ENCODE data around the gene CFDP1.
"Not testable (repeated sequence)": the region's sequence is repeated elsewhere in the genome, so short reads cannot be mapped to it uniquely, and the experiment has no call there.

The CFDP1 gene

DNA sequence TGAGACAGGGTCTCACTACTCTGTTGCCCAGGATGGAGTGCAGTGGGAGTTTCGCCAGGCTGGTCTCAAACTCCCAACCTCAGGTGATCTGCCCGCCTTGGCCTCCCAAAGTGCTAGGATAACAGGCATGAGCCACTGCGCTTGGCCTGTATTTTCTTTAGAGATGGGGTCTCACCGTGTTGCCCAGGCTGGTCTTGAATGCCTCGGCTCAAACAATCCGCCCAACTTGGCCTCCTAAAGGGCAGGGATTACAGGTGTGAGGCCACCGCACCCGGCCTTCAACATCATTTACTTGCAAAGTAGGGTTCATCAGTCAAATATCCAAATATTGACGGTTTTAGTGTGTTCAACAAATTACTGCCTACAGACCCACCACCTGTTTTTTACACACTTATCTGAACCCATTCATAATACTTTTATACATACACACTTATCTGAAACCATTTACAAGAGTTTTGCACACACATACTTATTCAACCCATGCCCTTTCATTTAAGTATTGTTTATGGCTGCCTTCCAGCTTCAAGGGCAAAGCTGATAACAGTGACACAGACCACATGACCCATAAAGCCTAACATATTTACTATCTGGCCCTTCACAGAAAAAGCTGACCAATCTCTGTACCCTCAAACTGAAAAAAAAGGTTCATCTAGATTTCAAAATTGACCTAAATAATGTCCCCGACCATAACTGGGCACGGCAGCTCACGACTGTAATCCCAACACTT lies 19.3 kb upstream of the CFDP1 start:
- no peak for DNase-seq (ENCODE audit: low spot score)
- TF ChIP-seq, protein P1, sequence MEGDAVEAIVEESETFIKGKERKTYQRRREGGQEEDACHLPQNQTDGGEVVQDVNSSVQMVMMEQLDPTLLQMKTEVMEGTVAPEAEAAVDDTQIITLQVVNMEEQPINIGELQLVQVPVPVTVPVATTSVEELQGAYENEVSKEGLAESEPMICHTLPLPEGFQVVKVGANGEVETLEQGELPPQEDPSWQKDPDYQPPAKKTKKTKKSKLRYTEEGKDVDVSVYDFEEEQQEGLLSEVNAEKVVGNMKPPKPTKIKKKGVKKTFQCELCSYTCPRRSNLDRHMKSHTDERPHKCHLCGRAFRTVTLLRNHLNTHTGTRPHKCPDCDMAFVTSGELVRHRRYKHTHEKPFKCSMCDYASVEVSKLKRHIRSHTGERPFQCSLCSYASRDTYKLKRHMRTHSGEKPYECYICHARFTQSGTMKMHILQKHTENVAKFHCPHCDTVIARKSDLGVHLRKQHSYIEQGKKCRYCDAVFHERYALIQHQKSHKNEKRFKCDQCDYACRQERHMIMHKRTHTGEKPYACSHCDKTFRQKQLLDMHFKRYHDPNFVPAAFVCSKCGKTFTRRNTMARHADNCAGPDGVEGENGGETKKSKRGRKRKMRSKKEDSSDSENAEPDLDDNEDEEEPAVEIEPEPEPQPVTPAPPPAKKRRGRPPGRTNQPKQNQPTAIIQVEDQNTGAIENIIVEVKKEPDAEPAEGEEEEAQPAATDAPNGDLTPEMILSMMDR (IDR thresholded peaks at IDR 0.05; ENCODE audit: borderline replicate concordance, control extremely low read depth, extremely low read depth, insufficient read depth, missing control alignments), result no peak
- in situ Hi-C loops (cut with MboI; ENCODE audit: low sequenced_read_pairs, unreplicated experiment), result loop anchor here (25.0 kb wide), 1 partner anchor 1735 kb away; the partner anchor contains the start of genes MON1B and SYCE1L

DNA sequence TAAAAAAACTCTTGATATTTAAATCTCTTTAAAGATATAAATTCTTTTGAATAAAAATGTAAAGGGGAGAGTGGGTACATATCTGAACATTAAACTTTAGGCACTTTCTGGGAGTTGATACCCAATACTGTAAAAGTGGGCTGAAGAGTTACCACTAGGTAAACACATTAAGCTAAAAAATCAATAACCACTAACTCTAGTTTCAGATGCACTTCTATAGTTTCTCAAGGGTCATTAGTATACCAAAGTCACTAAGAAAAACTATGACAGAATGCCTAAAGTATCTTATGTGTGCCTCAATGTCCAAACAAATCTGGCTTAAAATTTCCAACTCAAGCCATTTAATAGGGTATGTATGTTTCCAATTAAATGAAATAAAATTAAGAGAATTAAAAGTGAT lies 13.1 kb upstream of the CFDP1 start:
- DNase-seq (ENCODE audit: low spot score), result no peak
- TF ChIP-seq, protein P1 (IDR thresholded peaks at IDR 0.05; ENCODE audit: borderline replicate concordance, control extremely low read depth, extremely low read depth, insufficient read depth, missing control alignments), result no peak
- in situ Hi-C loops (cut with MboI; ENCODE audit: low sequenced_read_pairs, unreplicated experiment), result no loop called here

DNA sequence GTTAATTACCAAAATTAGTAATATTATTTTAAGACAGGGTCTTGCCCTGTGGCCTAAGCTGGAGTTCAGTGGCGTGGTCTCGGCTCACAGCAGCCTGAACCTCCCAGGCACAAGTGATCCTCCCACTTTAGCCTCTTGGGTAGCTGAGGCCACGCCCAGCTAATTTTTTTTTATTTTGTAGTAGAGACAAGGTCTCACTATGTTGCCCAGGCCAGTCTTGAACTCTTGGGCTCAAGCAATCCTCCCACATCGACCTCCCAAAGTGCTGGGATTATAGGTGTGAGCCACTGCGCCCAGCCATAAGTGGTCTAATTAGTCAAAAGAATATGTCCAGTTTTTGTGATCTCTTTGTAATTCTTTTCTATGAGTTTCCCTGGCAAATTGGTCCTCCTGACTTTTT lies 12.0 kb upstream of the CFDP1 start:
- TF ChIP-seq, protein P1 (IDR thresholded peaks at IDR 0.05; ENCODE audit: borderline replicate concordance, control extremely low read depth, extremely low read depth, insufficient read depth, missing control alignments), result no peak
- DNase-seq (ENCODE audit: low spot score), result no peak
- in situ Hi-C loops (cut with MboI; ENCODE audit: low sequenced_read_pairs, unreplicated experiment), result no loop called here

DNA sequence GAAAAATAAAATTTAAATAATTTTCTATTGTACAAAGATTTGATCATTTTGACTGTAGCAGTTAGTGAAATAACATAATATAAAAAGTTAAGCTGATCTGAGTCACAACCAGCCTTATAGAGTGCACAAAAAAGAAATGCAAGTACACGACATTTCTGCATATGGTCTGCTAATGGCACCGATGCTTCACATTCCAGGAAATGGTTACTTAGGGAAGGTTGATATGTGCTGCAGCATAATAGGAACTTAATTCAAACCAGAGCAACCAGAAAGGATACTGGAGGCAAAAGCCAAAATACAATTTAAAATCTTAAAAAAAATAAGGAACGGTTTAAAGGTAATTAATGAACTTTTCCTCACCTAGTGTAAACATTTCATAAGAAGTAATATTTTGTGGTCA lies 10.0 kb upstream of the CFDP1 start:
- TF ChIP-seq, protein P1 (IDR thresholded peaks at IDR 0.05; ENCODE audit: borderline replicate concordance, control extremely low read depth, extremely low read depth, insufficient read depth, missing control alignments), result no peak
- no peak for DNase-seq (ENCODE audit: low spot score)
- in situ Hi-C loops (cut with MboI; ENCODE audit: low sequenced_read_pairs, unreplicated experiment), result no loop called here

DNA sequence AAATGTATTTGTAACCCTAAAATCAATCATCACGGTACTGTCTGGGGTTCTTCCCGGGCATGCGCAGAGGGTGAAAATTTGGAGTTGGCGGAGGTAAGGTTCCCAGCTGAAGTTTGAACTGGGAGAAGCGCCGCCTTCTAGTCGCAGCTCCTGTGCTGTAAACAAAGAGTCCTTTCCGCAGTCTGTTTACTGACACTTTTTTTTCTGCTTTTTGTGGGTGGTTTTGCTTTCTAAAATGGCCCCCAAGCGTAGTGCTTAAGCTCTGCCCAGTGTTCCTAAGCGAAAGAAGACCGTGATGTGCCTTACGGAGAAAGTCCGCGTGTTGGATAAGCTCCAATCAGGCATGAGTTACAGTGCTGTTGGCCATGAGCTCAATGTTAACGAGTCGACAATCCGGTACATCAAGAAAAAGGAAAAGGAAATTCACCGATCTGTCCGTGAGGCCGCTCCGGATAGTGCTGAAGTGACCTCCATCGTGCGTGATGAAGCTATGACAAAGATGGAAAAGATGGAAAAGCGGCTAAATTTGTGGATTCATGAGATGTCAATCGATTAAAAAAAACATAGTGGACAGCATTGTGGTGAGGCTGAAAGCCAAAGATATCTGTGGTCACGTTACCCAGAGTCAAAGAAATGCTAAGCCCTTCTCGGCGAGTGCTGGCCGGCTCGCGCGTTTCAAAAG lies 570 bp upstream of the CFDP1 start:
- in situ Hi-C loops (cut with MboI; ENCODE audit: low sequenced_read_pairs, unreplicated experiment), result no loop called here
- peak; percentile 82 for DNase-seq (ENCODE audit: low spot score)

DNA sequence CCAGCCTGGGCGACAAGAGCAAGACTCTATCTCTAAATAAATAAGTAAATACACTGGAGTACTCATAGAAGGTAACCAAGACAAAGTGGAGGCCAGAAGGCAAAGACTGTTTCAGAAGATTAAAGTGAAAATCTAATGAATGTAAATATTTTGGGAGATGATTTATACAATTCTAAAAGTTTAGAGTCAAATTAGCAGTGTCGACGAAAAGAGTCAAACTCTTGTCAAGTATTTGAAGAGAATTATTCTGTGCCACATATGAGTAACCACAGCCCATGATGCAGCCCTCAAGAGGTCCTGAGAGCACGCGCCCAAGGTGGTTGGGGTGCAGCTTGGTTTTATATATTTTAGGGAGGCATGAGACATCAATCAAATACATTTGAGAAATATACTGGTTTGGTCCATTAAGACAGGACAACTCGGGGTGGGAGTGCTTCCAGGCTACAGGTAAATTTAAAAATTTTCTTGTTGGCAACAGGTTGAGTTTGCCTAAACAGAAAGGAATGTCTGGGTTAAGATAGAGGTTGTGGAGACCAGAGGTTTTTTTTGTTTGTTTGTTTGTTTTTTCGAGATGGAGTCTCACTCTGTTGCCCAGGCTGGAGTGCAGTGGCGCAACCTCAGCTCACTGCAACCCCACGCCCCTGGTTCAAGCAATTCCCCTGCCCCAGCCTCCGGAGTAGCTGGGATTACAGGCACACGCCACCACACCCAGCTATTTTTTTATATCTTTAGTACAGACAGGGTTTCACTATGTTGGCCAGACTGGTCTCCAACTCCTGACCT lies 3.5 kb downstream of the CFDP1 start:
- no peak for DNase-seq (ENCODE audit: low spot score)
- in situ Hi-C loops (cut with MboI; ENCODE audit: low sequenced_read_pairs, unreplicated experiment), result no loop called here
- TF ChIP-seq, protein P1 (IDR thresholded peaks at IDR 0.05; ENCODE audit: borderline replicate concordance, control extremely low read depth, extremely low read depth, insufficient read depth, missing control alignments), result no peak

More for the DNA sequence above, 570 bp upstream of the CFDP1 start:
- TF ChIP-seq, protein P1 (IDR thresholded peaks at IDR 0.05; ENCODE audit: borderline replicate concordance, control extremely low read depth, extremely low read depth, insufficient read depth, missing control alignments), result no peak

DNA sequence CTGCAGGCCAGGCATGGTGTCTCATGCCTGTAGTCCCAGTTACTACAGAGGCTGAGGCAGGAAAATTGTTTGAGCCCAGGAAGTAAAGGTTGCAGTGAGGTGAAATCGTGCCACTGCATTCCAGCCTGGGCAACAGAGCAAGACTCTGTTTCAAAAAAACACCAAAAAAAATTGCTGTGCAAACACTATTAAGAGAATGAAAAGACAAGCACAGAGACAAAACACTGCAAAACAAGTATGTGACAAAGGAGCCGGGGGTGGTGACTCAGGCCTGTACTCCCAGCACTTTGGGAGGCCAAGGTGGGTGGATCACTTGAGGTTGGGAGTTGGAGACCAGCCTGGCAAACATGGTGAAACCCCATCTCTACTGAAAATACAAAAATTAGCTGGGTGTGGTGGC lies 6.8 kb downstream of the CFDP1 start:
- DNase-seq (ENCODE audit: low spot score); in situ Hi-C loops (cut with MboI; ENCODE audit: low sequenced_read_pairs, unreplicated experiment): not testable (repeated sequence)

DNA sequence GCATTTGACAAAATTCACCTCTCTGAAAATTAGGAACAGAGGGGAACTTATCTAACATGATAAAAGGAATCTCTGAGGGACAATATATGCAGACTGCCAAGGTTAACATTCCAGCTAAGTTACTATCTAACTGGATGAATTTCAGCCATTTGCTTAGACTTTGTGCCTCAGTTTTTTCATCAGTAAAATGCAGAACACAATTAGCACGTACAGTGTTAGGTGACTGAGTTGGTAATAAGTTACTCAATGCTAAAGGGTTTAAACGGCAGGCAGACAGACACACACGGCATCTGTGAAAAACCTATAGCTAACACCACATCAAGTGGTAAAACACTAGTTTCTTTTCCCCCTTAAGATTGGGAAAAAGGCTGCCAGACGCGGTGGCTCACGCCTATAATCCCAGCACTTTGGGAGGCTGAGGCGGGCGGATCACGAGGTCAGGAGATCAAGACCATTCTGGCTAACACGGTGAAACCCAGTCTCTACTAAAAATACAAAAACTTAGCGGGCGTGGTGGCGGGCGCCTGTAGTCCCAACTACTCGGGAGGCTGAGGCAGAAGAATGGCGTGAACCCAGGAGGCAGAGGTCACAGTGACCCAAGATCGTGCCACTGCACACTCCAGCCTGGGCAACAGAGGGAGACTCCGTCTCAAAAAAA lies 9.1 kb downstream of the CFDP1 start:
- in situ Hi-C loops (cut with MboI; ENCODE audit: low sequenced_read_pairs, unreplicated experiment); DNase-seq (ENCODE audit: low spot score): not testable (repeated sequence)
